ENCODE measurements around the gene WBP1L.
"Not testable (repeated sequence)": the region's sequence is repeated elsewhere in the genome, so short reads cannot be mapped to it uniquely, and the experiment has no call there.

WBP1L gene

GRCh38 chr10:102813734-102814452 is 70.1 kb downstream of the WBP1L start:
- no peak for DNase-seq (ENCODE audit: low spot score)
- TF ChIP-seq CTCF (IDR thresholded peaks at IDR 0.05; ENCODE audit: extremely low read depth, missing control alignments) = no peak

GRCh38 chr10:102814453-102814871 is 70.7 kb downstream of the WBP1L start:
- DNase-seq (ENCODE audit: low spot score) = no peak
- no peak for TF ChIP-seq CTCF (IDR thresholded peaks at IDR 0.05; ENCODE audit: extremely low read depth, missing control alignments)

- DNase-seq (ENCODE audit: low spot score) = no peak
- no peak for TF ChIP-seq CTCF (IDR thresholded peaks at IDR 0.05; ENCODE audit: extremely low read depth, missing control alignments)
Measured at GRCh38 chr10:102814873-102815661, 71.3 kb downstream of the WBP1L start.

GRCh38 chr10:102815790-102816549 is 72.2 kb downstream of the WBP1L start:
- TF ChIP-seq CTCF (IDR thresholded peaks at IDR 0.05; ENCODE audit: extremely low read depth, missing control alignments) = no peak
- DNase-seq (ENCODE audit: low spot score) = no peak

- no peak for TF ChIP-seq CTCF (IDR thresholded peaks at IDR 0.05; ENCODE audit: extremely low read depth, missing control alignments)
- DNase-seq (ENCODE audit: low spot score) = no peak
Measured at GRCh38 chr10:102817175-102817574, 73.4 kb downstream of the WBP1L start.

- DNase-seq (ENCODE audit: low spot score) = no peak
- no peak for TF ChIP-seq CTCF (IDR thresholded peaks at IDR 0.05; ENCODE audit: extremely low read depth, missing control alignments)
Measured at GRCh38 chr10:102819054-102819453, 75.3 kb downstream of the WBP1L start.

GRCh38 chr10:102820008-102820407 is 76.3 kb downstream of the WBP1L start:
- not testable (repeated sequence) for DNase-seq (ENCODE audit: low spot score)

Data from GM20000 (cell line).